HG03565 (cell line): ENCODE results near the gene NAT10.
A peak's percentile ranks its signal among the peaks of the same experiment; 100 is the strongest.

Experiments
- ATAC-seq: cut with Tn5 transposase; IDR thresholded peaks from one replicate; pipeline ENCODE4 v1.9.1; 2021; ENCODE audit warnings: mild to moderate bottlenecking, moderate library complexity; ENCODE audit not compliant: unreplicated experiment

The NAT10 gene

GRCh38 chr11:34105957-34106504, 602 bp downstream of the NAT10 start:
- ATAC-seq, result no peak

GRCh38 chr11:34111722-34112270, 6.4 kb downstream of the NAT10 start:
- ATAC-seq, result no peak

GRCh38 chr11:34114014-34114413, 8.6 kb downstream of the NAT10 start:
- ATAC-seq, result no peak

DNA sequence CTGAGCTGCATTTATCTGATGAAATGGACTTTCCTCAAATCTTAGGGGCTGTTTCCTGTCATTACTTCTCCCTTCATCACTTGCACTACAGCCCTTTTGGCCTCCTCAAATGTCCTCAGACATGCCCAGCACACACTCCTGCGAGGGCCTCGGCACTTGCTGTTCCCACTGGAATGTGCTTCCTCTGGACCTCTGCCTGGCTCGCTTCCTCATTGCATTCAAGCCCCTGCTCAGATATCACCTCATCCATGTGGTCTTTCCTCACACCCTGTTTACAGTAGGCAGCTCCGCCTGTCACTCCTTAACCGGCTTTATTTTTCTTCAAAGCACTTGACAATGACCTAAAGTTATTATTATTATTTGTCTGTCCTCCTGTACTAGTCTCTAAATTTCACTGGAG, 9.0 kb downstream of the NAT10 start:
- ATAC-seq, result no peak

- no peak for ATAC-seq
Measured at GRCh38 chr11:34120651-34121050, 15.2 kb downstream of the NAT10 start.

DNA sequence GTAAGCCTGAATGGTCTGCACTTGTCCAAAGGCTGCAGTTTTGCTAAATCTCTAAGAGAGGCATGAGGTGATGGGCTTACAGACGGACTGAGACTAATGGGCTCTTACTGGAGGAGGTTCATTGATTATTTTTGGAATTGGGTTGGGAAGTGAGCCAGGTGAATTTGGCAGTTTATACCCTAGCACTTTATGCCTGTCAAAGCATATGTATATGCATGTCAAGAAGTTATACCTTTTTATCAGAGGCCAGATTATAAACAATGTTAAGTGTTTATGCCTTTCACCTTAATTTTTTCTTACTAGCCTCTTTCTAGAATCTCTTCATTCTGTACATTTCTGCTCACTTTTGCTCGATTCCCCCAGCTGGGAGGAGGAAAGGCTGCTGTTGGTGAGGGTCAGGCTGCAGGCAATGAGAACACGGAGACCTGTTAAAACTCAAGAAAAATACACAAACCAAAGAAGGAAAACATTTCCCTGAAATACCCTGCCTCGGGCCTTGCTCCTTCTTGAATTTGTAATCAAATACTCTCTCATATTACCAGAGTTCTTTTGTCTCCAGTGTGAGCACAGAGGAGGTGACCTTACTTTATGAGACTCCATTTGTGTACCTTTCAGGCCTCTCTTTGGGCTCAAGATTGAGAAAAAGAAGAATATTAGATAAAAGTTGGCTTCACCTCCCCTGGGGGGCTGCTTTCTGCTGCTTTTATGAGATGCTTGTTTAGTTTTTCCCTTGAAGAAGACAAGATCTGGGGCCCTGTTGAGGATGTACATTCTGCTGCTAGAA, 19.6 kb downstream of the NAT10 start:
- ATAC-seq, result no peak

DNA sequence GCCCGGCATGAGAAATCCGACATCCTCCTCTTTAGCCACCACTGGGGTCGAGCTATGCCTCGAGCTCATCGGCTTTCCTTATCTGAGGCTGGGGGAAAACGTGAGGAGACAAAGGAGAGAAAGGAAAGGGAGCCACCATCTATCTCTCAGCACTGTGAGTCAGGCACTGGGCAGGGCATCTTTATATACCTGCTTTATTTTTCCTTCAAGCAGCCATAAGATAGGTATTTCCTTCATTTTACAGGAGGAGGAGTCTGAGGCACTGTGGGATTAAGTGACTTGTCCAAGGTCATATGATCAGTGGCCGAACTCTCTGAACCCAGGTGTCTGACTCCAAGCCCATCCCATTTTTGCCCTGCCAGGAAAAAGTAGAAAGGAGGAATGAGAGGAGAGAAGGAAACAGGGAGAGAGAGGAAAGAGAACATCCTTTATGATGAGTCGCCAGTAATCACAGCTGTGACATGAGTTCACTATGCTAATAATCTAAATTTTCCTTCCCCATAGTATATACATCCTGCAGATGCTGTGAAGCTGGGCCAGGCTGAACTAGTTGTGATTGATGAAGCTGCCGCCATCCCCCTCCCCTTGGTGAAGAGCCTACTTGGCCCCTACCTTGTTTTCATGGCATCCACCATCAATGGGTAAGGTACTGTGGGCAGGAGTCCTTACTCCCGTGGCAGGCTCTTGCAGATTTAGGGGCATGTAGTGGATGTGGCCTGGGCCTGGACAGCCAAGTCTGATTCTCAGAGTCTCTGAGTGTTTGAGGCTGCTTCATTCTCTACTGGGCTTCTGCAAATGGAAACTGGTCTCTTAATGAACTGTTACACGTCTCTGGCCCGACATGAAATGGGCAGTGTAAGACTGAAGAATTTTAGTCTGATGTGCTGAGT, 21.8 kb downstream of the NAT10 start:
- no peak for ATAC-seq

- no peak for ATAC-seq
Measured at GRCh38 chr11:34128824-34129223, 23.4 kb downstream of the NAT10 start.

GRCh38 chr11:34132261-34132965, 27.0 kb downstream of the NAT10 start:
- no peak for ATAC-seq

GRCh38 chr11:34134765-34135164, 29.3 kb downstream of the NAT10 start:
- no peak for ATAC-seq

- peak; percentile 46 for ATAC-seq
Measured at GRCh38 chr11:34135439-34135838, 30.0 kb downstream of the NAT10 start.

- no peak for ATAC-seq
Measured at GRCh38 chr11:34136420-34136819, 31.0 kb downstream of the NAT10 start.

- ATAC-seq, result no peak
Measured at GRCh38 chr11:34139346-34139745, 33.9 kb downstream of the NAT10 start.

DNA sequence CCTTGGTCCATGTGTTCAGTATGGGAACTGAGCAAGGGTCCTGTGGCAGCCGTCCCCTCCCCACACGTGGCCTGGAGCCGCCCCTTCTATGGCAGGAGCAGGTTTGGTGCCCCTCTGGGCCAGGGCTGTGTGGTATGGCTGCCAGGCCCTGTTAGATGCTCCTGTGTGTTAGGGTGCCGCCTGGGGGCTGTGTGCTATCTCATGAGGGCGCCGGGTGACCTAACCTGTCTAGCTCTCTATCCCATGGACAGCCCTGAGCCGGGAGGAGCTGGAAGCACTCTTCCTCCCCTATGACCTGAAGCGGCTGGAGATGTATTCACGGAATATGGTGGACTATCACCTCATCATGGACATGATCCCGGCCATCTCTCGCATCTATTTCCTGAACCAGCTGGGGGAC, 34.7 kb downstream of the NAT10 start:
- no peak for ATAC-seq

DNA sequence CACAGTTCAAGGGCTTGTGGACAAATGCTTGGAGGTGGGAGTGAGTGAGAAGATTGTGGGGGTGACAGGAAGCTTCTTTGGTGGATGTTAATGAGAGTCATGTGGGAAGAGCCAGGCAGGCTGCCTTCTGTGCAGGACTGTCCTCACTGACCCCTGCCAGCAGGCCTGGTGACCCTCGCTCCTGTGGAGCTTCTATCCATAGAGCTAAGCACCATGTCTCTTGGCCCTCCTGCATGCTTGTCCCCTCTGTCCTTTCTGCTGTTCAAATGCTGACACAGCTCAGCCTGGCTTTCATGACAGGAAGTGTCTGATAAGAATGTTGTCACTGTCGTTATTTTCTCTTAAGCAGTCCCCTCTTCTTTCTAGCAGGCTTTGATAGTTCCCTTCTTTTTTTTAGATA, 37.6 kb downstream of the NAT10 start:
- ATAC-seq, result no peak

DNA sequence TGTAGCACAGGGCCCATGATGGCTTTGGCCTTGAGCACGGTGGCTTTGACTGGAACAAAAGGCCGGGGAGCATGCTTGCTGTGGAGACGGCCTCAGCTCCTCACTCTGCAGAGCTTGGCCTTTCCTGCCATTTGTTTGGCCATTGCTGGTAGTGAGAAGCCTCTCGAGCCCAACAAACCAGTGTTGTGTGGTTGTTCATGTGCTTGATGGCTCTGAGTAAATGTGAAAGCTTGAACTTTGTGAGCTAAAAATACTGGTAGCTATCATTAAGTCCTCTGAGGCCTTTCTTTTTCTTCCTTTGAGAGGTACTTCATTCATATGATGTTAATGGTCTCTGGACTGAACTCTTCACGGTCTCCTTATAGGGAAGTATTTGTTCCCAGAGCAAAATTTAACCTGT, 39.6 kb downstream of the NAT10 start:
- ATAC-seq, result peak; percentile 62

- no peak for ATAC-seq
Measured at GRCh38 chr11:34145847-34146381, 40.5 kb downstream of the NAT10 start.

DNA sequence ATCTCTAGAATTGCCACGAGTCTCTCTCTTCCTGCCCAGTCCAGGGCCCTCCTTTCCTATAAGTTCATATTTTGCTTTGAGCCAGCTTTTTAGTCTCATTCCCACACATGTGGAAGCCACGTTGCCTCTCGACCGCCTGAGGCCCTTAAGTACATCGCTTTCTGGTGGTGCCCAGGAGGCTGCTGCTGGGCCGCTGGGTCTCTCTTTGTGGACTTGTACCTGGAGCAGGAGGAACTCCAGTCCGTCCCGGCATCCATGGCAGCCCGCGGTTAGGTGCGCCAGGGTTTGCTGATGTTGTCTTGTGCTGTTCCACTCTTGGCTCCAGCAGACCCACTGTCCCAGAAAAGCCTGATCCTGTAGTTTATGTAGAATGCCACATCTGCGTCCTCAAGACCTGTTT, 41.0 kb downstream of the NAT10 start:
- ATAC-seq, result no peak

GRCh38 chr11:34146866-34147265, 41.4 kb downstream of the NAT10 start:
- no peak for ATAC-seq

DNA sequence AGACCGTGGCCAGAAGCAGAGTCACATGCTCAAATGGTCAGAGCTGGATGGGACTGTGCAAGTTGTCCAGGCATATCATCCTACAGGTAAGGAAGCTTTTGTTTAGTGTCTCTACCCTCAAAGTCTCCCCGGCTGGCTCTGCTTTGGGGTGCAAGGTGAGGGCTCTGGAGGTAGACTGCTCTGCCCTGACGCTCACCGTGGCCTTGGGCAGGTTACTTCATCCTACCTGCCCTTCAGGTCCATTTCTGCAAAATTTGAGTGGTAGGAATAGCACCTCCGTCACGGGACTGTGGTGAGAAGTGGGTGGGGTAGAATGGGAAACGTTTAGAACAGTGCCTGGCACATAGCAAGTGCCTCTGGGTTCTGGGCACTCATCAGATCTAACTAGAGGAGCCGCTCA, 42.2 kb downstream of the NAT10 start:
- ATAC-seq, result no peak
